Tibial nerve (tissue), 3 donors: ENCODE results near the gene GORAB.

Experiments
- CTCF ChIP-seq, 5 experiments: fragments of 200-600 bp in 3 of 5; fragments of 450-650 bp in 2 of 5; sonication (generic) in 3 of 5; IDR thresholded peaks; one replicate each; pipeline ENCODE4 v1.5.1; 2016 to 2019; ENCODE audit warnings: antibody characterized with exemption in 5 of 5, mild to moderate bottlenecking in 3 of 5, moderate library complexity in 2 of 5
- POLR2A ChIP-seq, 2 donors: fragments of 450-650 bp; IDR thresholded peaks; one replicate each; pipeline ENCODE4 v1.6.1; 2017; ENCODE audit warnings: antibody characterized with exemption in 2 of 2, mild to moderate bottlenecking in 2 of 2, moderate library complexity in 2 of 2

- TF ChIP-seq CTCF (IDR thresholded peaks at IDR 0.05): no peak
- no peak for TF ChIP-seq POLR2A (IDR thresholded peaks at IDR 0.05)
These were observed 67.1 kb downstream of the GORAB start for GRCh38 chr1:170599033-170599432.
